Measurements from ENCODE around the gene AOPEP.

AOPEP gene

DNA sequence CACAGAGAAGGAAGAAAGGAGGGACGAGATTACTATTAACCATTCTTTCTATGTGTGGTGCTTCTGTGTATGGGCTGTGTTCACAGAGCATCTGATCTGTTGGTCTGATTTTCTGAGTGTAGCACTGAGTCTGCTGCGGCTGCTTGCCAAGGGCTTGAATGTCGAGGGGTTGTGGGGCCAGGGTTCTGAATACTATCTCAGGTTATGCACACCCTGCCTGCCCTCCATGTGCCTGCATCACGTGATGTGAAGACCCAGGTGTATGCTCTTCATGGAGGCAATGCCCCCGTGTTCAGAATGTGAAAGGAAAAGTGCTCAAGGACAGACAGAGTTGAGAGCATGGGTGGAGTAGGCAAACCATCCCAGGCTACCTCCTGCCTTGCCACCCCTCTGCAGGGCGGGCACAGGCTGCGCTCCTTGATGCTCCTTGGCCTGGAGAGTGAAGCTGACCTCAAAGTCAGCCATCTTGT is 336.1 kb downstream of the AOPEP start:
- DNase-seq (ENCODE audit: low spot score), result no peak

- no peak for DNase-seq (ENCODE audit: low spot score)
These were observed 336.8 kb downstream of the AOPEP start for GRCh38 chr9:95063300-95063699.

DNA sequence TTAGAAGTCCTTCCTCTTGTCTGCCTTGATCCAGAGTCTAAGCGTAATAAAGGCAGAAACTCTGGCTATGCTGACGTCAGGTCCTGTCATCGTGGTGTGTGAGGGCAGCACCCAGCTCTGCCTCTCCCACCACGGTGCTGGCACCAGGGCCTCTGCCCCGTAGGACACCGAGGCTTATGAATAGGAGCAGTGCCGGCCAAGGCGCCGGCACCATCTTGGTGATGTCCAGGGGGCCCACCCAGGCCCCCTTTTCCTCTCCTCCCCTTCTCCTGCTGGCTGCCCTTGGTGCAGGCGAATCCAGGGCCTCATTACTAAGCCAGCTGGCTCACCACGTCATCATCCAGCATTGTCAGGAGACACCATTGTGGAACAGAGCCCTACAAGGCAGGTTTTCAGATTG is 338.7 kb downstream of the AOPEP start:
- DNase-seq (ENCODE audit: low spot score), result no peak

DNA sequence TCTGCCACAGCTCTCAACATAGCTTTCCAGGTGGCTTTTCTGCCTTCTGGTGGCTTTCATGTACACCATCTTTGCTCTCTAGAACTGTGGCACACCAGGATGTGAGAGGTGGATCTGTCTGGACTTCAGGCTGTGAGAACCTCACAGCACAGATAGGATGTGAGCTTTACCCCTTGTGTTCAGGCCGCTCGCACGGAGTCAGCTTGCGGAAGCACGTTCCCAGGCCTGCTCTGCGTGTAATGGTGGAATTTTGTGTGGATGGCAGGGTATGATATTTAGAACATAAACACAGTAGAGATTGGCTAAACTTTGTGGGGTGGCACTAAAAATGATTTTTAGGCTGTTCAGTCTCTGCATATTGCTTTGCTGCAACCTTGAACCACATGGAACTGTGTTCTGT is 340.6 kb downstream of the AOPEP start:
- no peak for DNase-seq (ENCODE audit: low spot score)

- DNase-seq (ENCODE audit: low spot score), result no peak
These were observed 341.4 kb downstream of the AOPEP start for GRCh38 chr9:95067897-95068296.

DNA sequence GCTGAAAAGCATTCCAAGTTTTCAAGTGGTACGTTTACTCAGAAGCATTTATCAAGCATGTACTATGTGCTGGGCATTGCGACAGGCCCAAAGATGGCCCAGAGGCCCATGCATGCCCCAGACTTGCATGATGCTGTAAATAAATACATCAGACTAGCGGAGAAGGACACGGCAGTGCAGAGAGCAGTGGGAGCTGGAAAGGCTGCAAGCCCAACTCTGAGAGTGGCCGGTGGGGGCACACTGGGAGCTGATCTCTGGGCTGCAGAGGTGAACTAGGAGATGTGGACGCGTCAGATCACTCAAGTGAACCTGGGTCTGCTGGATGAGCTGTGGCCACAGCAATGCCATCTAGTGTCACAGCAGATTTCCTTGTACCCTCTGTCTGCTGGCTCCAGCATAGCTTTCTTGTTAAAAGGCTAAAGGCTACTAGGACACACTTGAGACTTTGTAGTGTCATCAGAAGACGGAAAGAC is 344.1 kb downstream of the AOPEP start:
- no peak for DNase-seq (ENCODE audit: low spot score)

GRCh38 chr9:95071450-95071849 is 345.0 kb downstream of the AOPEP start:
- no peak for DNase-seq (ENCODE audit: low spot score)

DNA sequence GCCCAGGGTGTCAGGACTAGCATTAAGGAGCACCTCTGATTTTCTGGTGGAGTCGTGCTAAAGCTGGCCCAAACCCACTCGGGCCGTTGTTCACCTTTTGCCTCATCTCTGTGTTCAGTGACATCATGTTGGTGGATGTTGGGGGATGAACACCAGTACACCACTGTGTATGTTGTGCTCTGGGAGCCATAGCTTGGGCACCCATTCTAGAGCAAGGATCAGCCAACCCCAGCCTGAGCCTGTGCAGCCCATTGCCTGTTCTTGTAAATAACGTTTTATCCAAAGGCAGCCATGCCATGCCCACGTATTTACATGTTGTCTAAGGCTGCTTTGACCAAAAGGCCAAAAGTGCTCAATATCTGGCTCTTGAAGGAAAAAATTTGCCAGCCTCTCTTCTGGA is 345.4 kb downstream of the AOPEP start:
- DNase-seq (ENCODE audit: low spot score), result no peak

DNA sequence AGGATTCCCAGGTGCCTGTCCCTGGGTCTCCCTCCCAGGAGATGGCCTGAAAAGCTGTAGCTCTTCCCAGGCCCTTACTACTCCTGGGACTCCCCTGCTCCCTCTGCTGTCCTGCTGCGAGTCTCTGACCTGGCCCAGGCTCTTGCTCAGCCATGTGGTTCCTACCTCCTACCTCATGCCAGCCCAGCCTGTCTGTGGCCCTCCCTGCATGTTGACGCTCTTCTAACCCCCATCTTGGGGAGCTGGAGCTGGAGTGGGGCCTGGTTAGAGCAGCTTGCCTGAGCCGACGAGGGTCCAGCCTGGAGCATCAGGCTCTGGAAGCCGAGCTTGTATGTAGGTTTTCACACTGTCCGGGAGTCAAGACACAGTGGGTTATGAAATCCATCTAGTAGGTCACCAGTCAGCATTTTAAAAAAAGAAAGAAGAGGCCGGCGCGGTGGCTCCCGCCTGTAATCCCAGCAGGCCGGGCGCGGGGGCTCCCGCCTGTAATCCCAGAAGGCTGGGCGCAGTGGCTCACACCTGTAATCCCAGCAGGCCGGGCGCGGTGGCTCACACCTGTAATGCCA is 346.6 kb downstream of the AOPEP start:
- DNase-seq (ENCODE audit: low spot score), result no peak

- no peak for DNase-seq (ENCODE audit: low spot score)
These were observed 347.4 kb downstream of the AOPEP start for GRCh38 chr9:95073918-95074317.

DNA sequence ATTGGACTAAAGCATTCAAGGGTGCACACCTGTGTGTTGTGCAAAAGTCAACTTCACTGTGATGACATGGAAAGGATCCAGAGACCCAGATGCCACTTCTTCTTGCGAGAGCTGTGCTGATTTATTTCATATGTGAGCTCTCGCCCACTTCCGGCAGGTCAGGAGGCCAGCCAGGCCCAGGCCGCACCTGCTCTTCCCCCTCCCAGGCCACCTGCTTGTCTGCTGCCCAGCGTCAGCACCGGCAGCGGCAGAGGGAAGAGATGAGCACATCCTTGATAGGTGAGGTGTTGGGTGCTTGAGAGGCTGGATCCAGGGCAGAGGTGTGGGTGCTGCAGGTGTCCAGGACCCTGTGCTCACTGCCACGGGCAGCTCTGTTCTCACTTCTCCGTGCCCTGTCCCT is 348.1 kb downstream of the AOPEP start:
- DNase-seq (ENCODE audit: low spot score), result no peak

DNA sequence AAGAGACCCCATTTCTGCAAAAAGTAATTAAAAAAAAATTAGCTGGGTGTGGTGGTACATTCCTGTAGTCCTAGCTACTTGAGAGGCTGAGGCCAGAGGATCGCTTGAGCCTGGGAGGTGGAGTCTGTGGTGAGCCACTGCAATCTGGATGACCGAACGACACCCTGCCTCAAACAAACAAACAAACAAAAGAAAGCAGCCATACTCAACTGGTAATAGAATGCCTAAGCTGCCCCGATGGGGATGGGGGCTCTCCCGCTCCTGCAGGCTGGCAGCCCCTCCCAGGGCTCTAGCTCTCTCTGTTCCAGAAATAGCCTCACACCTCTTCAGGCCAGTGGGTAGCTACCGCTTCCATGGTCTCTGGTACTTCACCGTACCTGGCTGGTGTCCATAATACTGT is 349.2 kb downstream of the AOPEP start:
- DNase-seq (ENCODE audit: low spot score), result no peak

DNA sequence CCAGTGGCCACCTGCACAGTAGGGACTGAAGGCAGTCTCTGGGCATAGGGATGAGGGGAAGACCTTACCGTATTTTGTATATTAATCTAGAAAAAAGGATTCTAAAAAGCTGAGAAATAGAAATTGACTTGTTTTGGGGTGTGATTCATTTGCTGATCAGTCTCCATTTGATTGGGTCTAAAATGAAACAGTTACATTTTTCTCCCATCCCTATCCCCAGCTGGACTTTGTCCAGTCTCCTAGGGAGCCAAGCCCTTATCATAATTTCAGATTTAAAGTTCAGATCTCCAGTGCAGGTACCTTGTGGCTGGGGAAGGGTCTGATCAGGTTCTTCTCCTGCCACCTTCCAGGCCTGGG is 350.2 kb downstream of the AOPEP start:
- no peak for DNase-seq (ENCODE audit: low spot score)

- no peak for DNase-seq (ENCODE audit: low spot score)
These were observed 350.7 kb downstream of the AOPEP start for GRCh38 chr9:95077053-95077765.

GRCh38 chr9:95077766-95078370 is 351.4 kb downstream of the AOPEP start:
- DNase-seq (ENCODE audit: low spot score), result no peak

GRCh38 chr9:95078511-95078910 is 352.0 kb downstream of the AOPEP start:
- DNase-seq (ENCODE audit: low spot score), result no peak

DNA sequence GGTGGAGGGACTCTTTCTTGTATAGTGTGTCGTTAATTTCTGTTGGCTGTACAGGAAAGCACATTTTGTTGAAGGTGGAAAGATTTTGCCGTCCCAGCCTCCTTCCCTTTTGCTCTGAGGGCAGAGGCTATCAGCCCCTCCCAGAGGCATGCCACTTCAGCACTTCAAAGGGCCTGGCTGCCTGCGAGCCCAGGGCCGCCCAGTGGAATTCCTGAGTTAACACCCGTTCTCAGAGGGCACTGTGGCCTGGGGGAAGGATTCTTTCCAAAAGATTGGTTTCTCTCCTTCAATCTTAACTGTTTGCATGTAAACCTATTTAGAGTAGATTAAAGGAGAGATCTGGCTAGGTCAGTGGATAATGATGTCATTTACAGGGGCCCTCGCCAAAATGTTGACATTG is 352.4 kb downstream of the AOPEP start:
- DNase-seq (ENCODE audit: low spot score), result no peak

DNA sequence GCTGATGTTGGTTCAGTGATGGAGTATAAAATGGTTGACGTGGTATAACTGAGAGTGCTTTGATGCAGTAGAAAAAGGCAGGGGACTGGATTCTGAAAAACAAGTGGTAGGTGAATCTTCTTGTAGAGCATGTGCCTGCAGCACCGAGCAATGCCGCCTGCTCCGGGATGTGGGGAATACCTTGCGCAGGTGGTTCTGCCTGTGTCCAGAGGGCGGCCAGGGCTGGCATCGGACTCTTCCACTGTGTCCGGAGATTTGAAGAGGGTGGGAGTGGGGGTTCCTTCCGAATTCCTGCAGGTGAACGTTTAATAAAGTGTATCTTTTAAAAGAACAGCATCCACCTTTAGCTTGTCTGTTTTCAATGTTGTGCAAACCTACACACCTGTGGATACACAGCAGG is 353.0 kb downstream of the AOPEP start:
- no peak for DNase-seq (ENCODE audit: low spot score)

- DNase-seq (ENCODE audit: low spot score), result no peak
These were observed 354.6 kb downstream of the AOPEP start for GRCh38 chr9:95080961-95081647.

DNA sequence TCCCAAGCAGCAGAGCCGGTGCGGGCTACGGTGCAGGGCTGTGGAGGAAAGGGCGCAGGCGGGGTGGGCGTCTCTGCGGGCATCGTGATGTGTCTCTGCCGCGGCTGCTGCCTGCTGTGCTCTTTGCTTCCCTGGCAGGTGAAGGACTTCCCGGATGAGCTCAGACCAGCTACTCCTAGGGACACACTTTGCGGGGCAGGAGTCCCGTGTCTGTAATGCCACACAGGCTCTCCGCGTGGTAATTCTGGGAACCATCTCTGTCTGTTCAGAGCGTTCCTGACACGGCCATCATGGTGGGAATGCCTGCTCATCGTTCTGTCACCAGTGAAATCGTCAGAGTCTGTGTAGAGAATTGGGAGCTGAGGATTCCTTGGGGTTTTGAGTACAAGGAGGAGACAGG is 355.5 kb downstream of the AOPEP start:
- DNase-seq (ENCODE audit: low spot score), result no peak

GRCh38 chr9:95082401-95083084 is 356.0 kb downstream of the AOPEP start:
- no peak for DNase-seq (ENCODE audit: low spot score)

DNA sequence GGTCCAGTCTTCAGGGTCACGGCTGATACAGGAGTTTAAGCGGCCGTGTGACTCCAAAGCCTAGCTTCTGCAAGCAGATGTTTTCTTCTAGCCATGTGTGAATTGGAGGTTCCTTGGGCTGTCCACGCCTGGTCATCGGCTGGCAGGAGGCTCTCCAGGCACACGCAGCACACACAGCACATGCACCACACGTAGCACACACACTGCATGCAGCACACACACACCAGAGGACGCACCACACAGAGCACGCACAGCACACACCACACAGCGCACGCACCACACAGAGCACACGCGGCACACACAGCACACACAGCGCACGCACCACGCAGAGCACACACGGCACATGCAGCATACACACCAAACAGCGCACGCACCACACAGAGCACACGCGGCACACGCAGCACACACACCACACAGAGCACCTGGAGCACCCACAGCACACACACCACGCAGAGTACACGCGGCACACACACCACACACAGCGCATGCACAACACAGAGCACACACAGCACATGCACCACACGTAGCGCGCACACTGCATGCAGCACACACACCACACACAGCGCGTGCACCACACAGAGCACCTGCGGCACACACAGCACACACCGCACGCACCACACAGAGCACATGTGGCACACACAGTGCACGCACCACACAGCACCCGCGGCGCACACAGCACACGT is 356.7 kb downstream of the AOPEP start:
- DNase-seq (ENCODE audit: low spot score), result no peak

Measured in germinal center (tissue), 1 donor.